K562 (cell line): Measurements from ENCODE around the gene MEIS1. TPM values are rescaled to one million over a fixed set of nuclear protein-coding genes. Genes with fewer than 3 reads are reported as not detected.
A peak's percentile ranks its signal among the peaks of the same experiment; 100 is the strongest.

ENCODE experiments used
- ATAC-seq: fragments of 200-7000 bp; cut with Tn5 transposase; 3 replicates; pipeline ENCODE4 v1.9.1; 2020; ENCODE audit warnings: moderate library complexity
- BruUV-seq: library from RNA; stranded (reverse); fragments of 400-500 nt; replicated peaks from 2 replicates; lab custom pipeline; 2021; lab: Mats Ljungman, UMichigan
- CTCF ChIA-PET: fragments of 300-600 bp; formaldehyde crosslinking; extraction: SDS; loops from one replicate; lab custom pipeline; 2021; ENCODE audit warnings: low intra/inter-chr PET ratio; lab: Yijun Ruan, JAX
- POLR2A ChIA-PET: fragments of 300-600, 350-650 bp; sonication (Branson Sonifier 250); formaldehyde crosslinking; extraction: SDS; loops from one replicate; lab custom pipeline; 2021; ENCODE audit warnings: antibody characterized with exemption, inconsistent platforms; lab: Yijun Ruan, JAX
- DNase-seq, 4 experiments: peaks; one replicate each; pipeline versions ENCODE4 v3.0.0 to v3.0.0-alpha.2; 2011 to 2018; ENCODE audit warnings: low spot score in 3 of 4, mixed read lengths in 3 of 4; ENCODE audit errors: extremely low read depth in 1 of 4
- FAIRE-seq: peaks from 2 replicates; lab custom pipeline; 2011; peaks lifted over from hg19 to GRCh38; lab: Jason Lieb, UNC
- H2AFZ ChIP-seq: 2 replicates; pipeline ENCODE4 v1.6.0; 2011; ENCODE audit warnings: low read depth, low read length, control low read depth, inconsistent platforms
- H3K27ac ChIP-seq: fragments of 200-600 bp; 3 replicates; pipeline ENCODE4 v1.8.0; 2011; ENCODE audit warnings: low read depth, mild to moderate bottlenecking, control low read depth, inconsistent platforms, low read length, moderate library complexity, mixed read lengths; ENCODE audit errors: extremely low read depth
- H3K27me3 ChIP-seq, 2 experiments: fragments of 300-600 bp in 1 of 2; 2 replicates in 1 of 2; 3 replicates in 1 of 2; pipeline versions ENCODE4 v1.6.0 to v1.8.0; 2011; ENCODE audit warnings: inconsistent platforms in 2 of 2, low read length in 2 of 2, mild to moderate bottlenecking in 1 of 2, mixed read lengths in 1 of 2, moderate library complexity in 1 of 2; ENCODE audit not compliant: control insufficient read depth in 2 of 2, insufficient read depth in 2 of 2
- H3K36me3 ChIP-seq: fragments of 300-600 bp; 3 replicates; pipeline ENCODE4 v1.8.0; 2011; ENCODE audit warnings: mild to moderate bottlenecking, low read length, inconsistent platforms; ENCODE audit not compliant: control insufficient read depth, insufficient read depth
- H3K4me1 ChIP-seq, 2 experiments: fragments of 200-600 bp in 1 of 2; replicated peaks in 1 of 2; 2 replicates in 1 of 2; 3 replicates in 1 of 2; pipeline versions ENCODE4 v1.5.1 to v1.8.0; 2011; ENCODE audit warnings: inconsistent platforms in 2 of 2, low read length in 2 of 2, mild to moderate bottlenecking in 1 of 2, mixed read lengths in 1 of 2, moderate library complexity in 1 of 2; ENCODE audit not compliant: control insufficient read depth in 2 of 2, insufficient read depth in 2 of 2
- H3K4me2 ChIP-seq: 2 replicates; pipeline ENCODE4 v1.6.1; 2011; ENCODE audit warnings: low read length, control low read depth, inconsistent platforms, mixed read lengths; ENCODE audit not compliant: insufficient read depth
- H3K4me3 ChIP-seq: fragments of 200-600 bp; sonication (generic), shearing (Covaris generic); 2 replicates; pipeline ENCODE4 v1.5.1; 2016; ENCODE audit warnings: control low read depth, inconsistent platforms
- H3K79me2 ChIP-seq: fragments of 200-600 bp; 3 replicates; pipeline ENCODE4 v1.8.0; 2011; ENCODE audit warnings: low read length, inconsistent platforms; ENCODE audit not compliant: control insufficient read depth, insufficient read depth
- H3K9ac ChIP-seq, 2 experiments: 2 replicates each; pipeline versions ENCODE4 v1.6.0 to v1.6.1; 2011; ENCODE audit warnings: low read depth in 2 of 2, low read length in 2 of 2, control low read depth in 1 of 2, inconsistent platforms in 1 of 2, mild to moderate bottlenecking in 1 of 2, mixed read lengths in 1 of 2; ENCODE audit not compliant: insufficient read depth in 1 of 2
- H3K9me1 ChIP-seq: one replicate; pipeline ENCODE4 v1.6.0; 2011; ENCODE audit warnings: inconsistent platforms, mild to moderate bottlenecking, low read length, moderate library complexity; ENCODE audit not compliant: control insufficient read depth, insufficient read depth
- H3K9me3 ChIP-seq: replicated peaks from 2 replicates; pipeline ENCODE4 v1.5.1; 2011; ENCODE audit warnings: low read depth, low read length, inconsistent platforms; ENCODE audit not compliant: control insufficient read depth, insufficient read depth
- H4K20me1 ChIP-seq: replicated peaks from 2 replicates; pipeline ENCODE4 v1.6.1; 2011; ENCODE audit warnings: low read length, inconsistent platforms, mixed read lengths; ENCODE audit not compliant: control insufficient read depth, insufficient read depth
- ATF1 ChIP-seq, 2 experiments: fragments of 450-650 bp in 1 of 2; IDR thresholded peaks; 2 replicates each; pipeline ENCODE4 v1.6.1; 2016; ENCODE audit warnings: missing compliant biosample characterization in 1 of 2, missing genetic modification characterization in 1 of 2
- CEBPG ChIP-seq, 3 experiments: fragments of 200-800 bp in 1 of 3; sonication (Bioruptor generic) in 1 of 3; sonication (generic) in 1 of 3; formaldehyde crosslinking in 1 of 3; IDR thresholded peaks in 2 of 3; conservative IDR thresholded peaks in 1 of 3; 2 replicates each; pipeline versions ENCODE4 v1.6.1 to v1.8.0; 2016 to 2022; ENCODE audit warnings: missing compliant biosample characterization in 2 of 3, missing genetic modification characterization in 2 of 3, mild to moderate bottlenecking in 1 of 3, missing genetic modification reagents in 1 of 3
- CREB1 ChIP-seq, 2 experiments: sonication (generic) in 1 of 2; formaldehyde crosslinking in 1 of 2; IDR thresholded peaks; 2 replicates each; pipeline versions ENCODE4 v1.6.1 to v1.8.0; 2012 to 2022; ENCODE audit warnings: inconsistent platforms in 1 of 2, mild to moderate bottlenecking in 1 of 2, missing genetic modification reagents in 1 of 2, moderate library complexity in 1 of 2
- CREM ChIP-seq: IDR thresholded peaks from 2 replicates; pipeline ENCODE4 v1.6.1; 2014; ENCODE audit warnings: antibody characterized with exemption, low read depth
- EWSR1 ChIP-seq: fragments of 450-650 bp; IDR thresholded peaks from 2 replicates; pipeline ENCODE4 v1.6.1; 2018; ENCODE audit warnings: borderline replicate concordance, mild to moderate bottlenecking, low read depth, moderate library complexity; ENCODE audit not compliant: partially characterized antibody
- FOXA3 ChIP-seq, 2 experiments: fragments of 450-650 bp in 1 of 2; sonication (generic) in 1 of 2; formaldehyde crosslinking; IDR thresholded peaks in 1 of 2; conservative IDR thresholded peaks in 1 of 2; 2 replicates each; pipeline versions ENCODE4 v1.4.0 to v1.8.0; 2020 to 2022; ENCODE audit warnings: mild to moderate bottlenecking in 2 of 2, missing genetic modification reagents in 1 of 2
- JUND ChIP-seq, 2 experiments: IDR thresholded peaks; 2 replicates in 1 of 2; 3 replicates in 1 of 2; pipeline ENCODE4 v1.6.1; 2011; ENCODE audit warnings: borderline replicate concordance in 2 of 2, low read depth in 2 of 2, low read length in 2 of 2, improper control_type of control experiment in 1 of 2, missing biosample characterization in 1 of 2, missing genetic modification characterization in 1 of 2, missing genetic modification reagents in 1 of 2
- KDM1A ChIP-seq, 2 experiments: fragments of 450-650 bp; IDR thresholded peaks; 2 replicates each; pipeline ENCODE4 v1.6.1; 2016; ENCODE audit warnings: mild to moderate bottlenecking in 2 of 2
- MEIS2 ChIP-seq: fragments of 450-650 bp; IDR thresholded peaks from 2 replicates; pipeline ENCODE4 v1.6.1; 2014; ENCODE audit warnings: mild to moderate bottlenecking; ENCODE audit not compliant: partially characterized antibody
- POLR2G ChIP-seq: fragments of 200-400 bp; formaldehyde crosslinking; IDR thresholded peaks from 2 replicates; pipeline ENCODE4 v1.6.1; 2017; ENCODE audit warnings: low read depth, mild to moderate bottlenecking, antibody characterized with exemption, low read length, moderate library complexity
- TOE1 ChIP-seq, 2 experiments: fragments of 450-650 bp in 1 of 2; sonication (generic) in 1 of 2; formaldehyde crosslinking in 1 of 2; IDR thresholded peaks; 2 replicates each; pipeline versions ENCODE4 v1.7.1 to v1.8.0; 2016 to 2022; ENCODE audit warnings: borderline replicate concordance in 2 of 2, mild to moderate bottlenecking in 2 of 2, antibody characterized with exemption in 1 of 2, inconsistent platforms in 1 of 2, low read depth in 1 of 2, missing genetic modification reagents in 1 of 2, moderate library complexity in 1 of 2
- ZBTB33 ChIP-seq: sonication (generic); formaldehyde crosslinking; IDR thresholded peaks from 2 replicates; pipeline ENCODE4 v1.8.1; 2023; ENCODE audit warnings: mild to moderate bottlenecking, missing genetic modification reagents
- WGBS: fragments of 100-300 bp; shearing (Covaris generic); methylation state at CpG from one replicate; pipeline ENCODE4 v1.1.6; 2016; ENCODE audit warnings: low coverage, mixed read lengths; ENCODE audit not compliant: insufficient coverage; ENCODE audit errors: missing lambda C conversion rate; 5-methylcytosine and 5-hydroxymethylcytosine counted together
- in situ Hi-C: fragments of 300-500 bp; cut with MboI; formaldehyde crosslinking; loops from 4 replicates; pipeline ENCODE4 v1.15.0; 2018; ENCODE audit warnings: inconsistent platforms, mixed read lengths
- intact Hi-C: fragments of 100-400 bp; cut with micrococcal nuclease; formaldehyde crosslinking; loops from 2 replicates; pipeline ENCODE4 v1.14.2; 2022
- polyA plus RNA-seq, 8 experiments: library from polyadenylated mRNA; depleted of rRNA in 4 of 8; stranded (reverse) in 5 of 8; unstranded in 3 of 8; fragments of >200 nt; fragmentation: Nextera tagmentation in 2 of 8; fragmentation: Illumina TruSeq in 1 of 8; extraction: Ambion mirVana in 2 of 8; extraction: Trizol in 1 of 8; gene quantifications; 2 replicates each; pipeline versions ENCODE4 v1.2.1 to v1.2.3, GENCODE V29; 2011 to 2014; ENCODE audit warnings: inconsistent platforms in 1 of 8, missing spikeins in 1 of 8
- total RNA-seq, 7 experiments: library from RNA; depleted of rRNA in 6 of 7; stranded (reverse); fragments of >200 nt in 6 of 7; fragmentation: Illumina TruSeq in 2 of 7; extraction: Trizol in 2 of 7; gene quantifications; 2 replicates each; pipeline versions ENCODE4 v1.2.1 to v1.2.3, GENCODE V29; 2011 to 2021; ENCODE audit warnings: low replicate concordance in 1 of 7
- TF ChIP-seq, protein P1 (sequence below), 2 experiments: fragments of 450-650 bp in 1 of 2; sonication (generic) in 1 of 2; formaldehyde crosslinking in 1 of 2; IDR thresholded peaks in 1 of 2; conservative IDR thresholded peaks in 1 of 2; 2 replicates each; pipeline versions ENCODE4 v1.6.1 to v1.8.1; 2016 to 2023; ENCODE audit warnings: mild to moderate bottlenecking in 2 of 2, moderate library complexity in 2 of 2, inconsistent platforms in 1 of 2, missing genetic modification reagents in 1 of 2

The MEIS1 gene
- total and polyA plus RNA-seq, 9 of the 15 experiments (the other 6 are each of a cell fraction or from before 2014, with no cell fraction given), result 2.3 to 9.0 (median 5.9) TPM

DNA sequence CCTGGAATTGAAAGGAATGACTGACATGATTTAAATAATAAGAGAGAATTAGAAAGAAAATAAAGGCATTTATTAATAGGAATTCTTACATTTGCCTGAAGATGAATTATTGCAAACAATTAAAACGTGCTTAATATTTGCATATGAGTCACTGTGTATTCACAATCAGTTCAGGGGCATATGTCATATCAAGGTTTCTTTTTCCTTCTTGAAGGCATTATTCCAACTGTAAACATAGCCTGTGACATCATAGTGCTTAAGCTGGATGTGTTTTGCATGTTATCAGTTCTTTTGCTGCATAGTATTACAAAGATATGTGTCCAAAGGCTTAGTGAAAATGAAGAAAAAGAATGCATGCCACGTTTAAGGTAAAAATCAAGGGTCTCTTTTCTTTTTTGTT lies 80.8 kb downstream of the MEIS1 start:
- H3K27me3 ChIP-seq, result no peaks in the 10 kb centered on the region
- FAIRE-seq, result no peak
- BruUV-seq, result no TSS peak
- H3K9me3 ChIP-seq, result no peaks in the 10 kb centered on the region
- no peak overlapping the region for H2AFZ ChIP-seq
- no peaks in the 10 kb centered on the region; a peak in 1 of 5 replicates for H3K4me1 ChIP-seq
- 4% methylated on average over 2 of the region's 2 CpGs for WGBS
- in situ Hi-C loops, result no loop called here
- no peaks in the 10 kb centered on the region for H3K36me3 ChIP-seq
- POLR2A ChIA-PET, result interaction anchor here (0.6 kb wide), 2 partner anchors 18 to 21 kb away, joined by 3 read pairs; no protein-coding TSS in a partner anchor
- ATAC-seq, result no peak
- no peaks in the 10 kb centered on the region for H3K9me1 ChIP-seq
- no peak overlapping the region for H3K27ac ChIP-seq
- H3K9ac ChIP-seq, result no peak overlapping the region
- DNase-seq, result peak in 1 of 4 experiments; percentile 18
- CTCF ChIA-PET, result no interaction called here
- no peak overlapping the region for H3K4me3 ChIP-seq
- H4K20me1 ChIP-seq, result no peaks in the 10 kb centered on the region
- no peak overlapping the region for H3K4me2 ChIP-seq
- intact Hi-C loops, result no loop called here
- H3K79me2 ChIP-seq, result no peaks in the 10 kb centered on the region
- TF ChIP-seq ZBTB33 (no peak), JUND (IDR thresholded peaks at IDR 0.05; ENCODE audit: borderline replicate concordance, low read depth, low read length) (peak; percentile 65; the same call in 1 of the 2 replicates), JUND (tag; IDR thresholded peaks at IDR 0.05; ENCODE audit: borderline replicate concordance, low read depth, low read length) (peak; percentile 78), TOE1 (IDR thresholded peaks at IDR 0.05; ENCODE audit: borderline replicate concordance) (no peak), TOE1 (CRISPR knock-in tag; IDR thresholded peaks at IDR 0.05; ENCODE audit: borderline replicate concordance, low read depth) (no peak), CREB1 (IDR thresholded peaks at IDR 0.05) (no peak; the same call in 1 of the 2 replicates), CREB1 (CRISPR knock-in tag; IDR thresholded peaks at IDR 0.05) (peak; percentile 66; the same call in 1 of the 2 replicates), ATF1 (CRISPR knock-in tag; IDR thresholded peaks at IDR 0.05) (no peak), ATF1 (tag; IDR thresholded peaks at IDR 0.05) (peak; percentile 48), KDM1A (IDR thresholded peaks at IDR 0.05) (0 out of 4 replicates have a peak, but pooled peaks of 1 of the 2 experiments have one; percentile 22), FOXA3 (CRISPR knock-in tag; conservative IDR thresholded peaks at IDR 0.05 in 1 of 2, IDR thresholded peaks at IDR 0.05 in 1 of 2) (peak in 1 of 2 experiments; percentile 49; a peak in 1 of 4 replicates), POLR2G (no peak), CEBPG (CRISPR knock-in tag; IDR thresholded peaks at IDR 0.05) (no peak), CEBPG (tag; conservative IDR thresholded peaks at IDR 0.05 in 1 of 2, IDR thresholded peaks at IDR 0.05 in 1 of 2) (0 out of 4 replicates have a peak, but pooled peaks of 1 of the 2 experiments have one; percentile 20), MEIS2 (peak; percentile 27), CREM (peak; percentile 68), EWSR1 (no peak)
- TF ChIP-seq, protein P1, sequence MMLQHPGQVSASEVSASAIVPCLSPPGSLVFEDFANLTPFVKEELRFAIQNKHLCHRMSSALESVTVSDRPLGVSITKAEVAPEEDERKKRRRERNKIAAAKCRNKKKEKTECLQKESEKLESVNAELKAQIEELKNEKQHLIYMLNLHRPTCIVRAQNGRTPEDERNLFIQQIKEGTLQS (IDR thresholded peaks at IDR 0.05), result peak; percentile 67
- TF ChIP-seq, protein P1 (CRISPR knock-in tag; conservative IDR thresholded peaks at IDR 0.05), result no peak
